Measurements from ENCODE around the gene SAMD4B. TPM values are rescaled to one million over a fixed set of nuclear protein-coding genes. Genes with fewer than 3 reads are reported as not detected.

SAMD4B gene
- total and polyA plus RNA-seq, 2 experiments from 2014 or later, result 54.8 to 61.0 TPM

- peaks cover 15% of the 10 kb centered on the region for H3K79me2 ChIP-seq
- DNase-seq (ENCODE audit: low spot score), result peak; percentile 33
- no peaks in the 10 kb centered on the region for H3K9me2 ChIP-seq (replicated peaks; ENCODE audit: insufficient read depth)
- TF ChIP-seq CTCF (IDR thresholded peaks at IDR 0.05; ENCODE audit: poor library complexity), result no peak
- no peak for TF ChIP-seq EZH2phosphoT487 (IDR thresholded peaks at IDR 0.05; ENCODE audit: low read depth, severe bottlenecking, unreplicated experiment)
- no peak for TF ChIP-seq EZH2 (IDR thresholded peaks at IDR 0.05; ENCODE audit: borderline replicate concordance)
- peak overlapping the region; percentile 57 for H3K4me2 ChIP-seq
- 35% methylated on average over 4 of the region's 4 CpGs for WGBS (ENCODE audit: low lambda C conversion rate, missing lambda C conversion rate)
- no peak overlapping the region for H2AFZ ChIP-seq
- H3K4me1 ChIP-seq (ENCODE audit: insufficient read depth), result peaks cover 54% of the 10 kb centered on the region
- no peaks in the 10 kb centered on the region for H4K20me1 ChIP-seq (ENCODE audit: insufficient read depth, poor library complexity, severe bottlenecking)
- H3K27me3 ChIP-seq, result no peaks in the 10 kb centered on the region
- peak overlapping the region; percentile 100 for H3K27ac ChIP-seq
- H3K9me3 ChIP-seq (ENCODE audit: low read depth), result no peaks in the 10 kb centered on the region
- H3K36me3 ChIP-seq (replicated peaks; ENCODE audit: insufficient read depth, low read depth), result no peaks in the 10 kb centered on the region
- no peak overlapping the region for H3K4me3 ChIP-seq
Observed at GRCh38 chr19:39401070-39401548, 58.9 kb downstream of the SAMD4B start.

- peaks cover 55% of the 10 kb centered on the region for H3K4me1 ChIP-seq (ENCODE audit: insufficient read depth)
- H3K9me3 ChIP-seq (ENCODE audit: low read depth), result no peaks in the 10 kb centered on the region
- H2AFZ ChIP-seq, result no peak overlapping the region
- H3K27ac ChIP-seq, result peak overlapping the region; percentile 100
- DNase-seq (ENCODE audit: low spot score), result peak; percentile 93
- 42% methylated on average over 25 of the region's 25 CpGs for WGBS (ENCODE audit: low lambda C conversion rate, missing lambda C conversion rate)
- no peak overlapping the region for H3K4me3 ChIP-seq
- no peaks in the 10 kb centered on the region for H3K27me3 ChIP-seq
- peaks cover 16% of the 10 kb centered on the region for H3K79me2 ChIP-seq
- H3K36me3 ChIP-seq (replicated peaks; ENCODE audit: insufficient read depth, low read depth), result no peaks in the 10 kb centered on the region
- peaks cover under 1% of the 10 kb centered on the region for H4K20me1 ChIP-seq (ENCODE audit: insufficient read depth, poor library complexity, severe bottlenecking)
- H3K9me2 ChIP-seq (replicated peaks; ENCODE audit: insufficient read depth), result no peaks in the 10 kb centered on the region
- peak overlapping the region; percentile 87 for H3K4me2 ChIP-seq
- TF ChIP-seq CTCF (IDR thresholded peaks at IDR 0.05; ENCODE audit: poor library complexity) (no peak), EZH2 (IDR thresholded peaks at IDR 0.05; ENCODE audit: borderline replicate concordance) (no peak), EZH2phosphoT487 (IDR thresholded peaks at IDR 0.05; ENCODE audit: low read depth, severe bottlenecking, unreplicated experiment) (no peak)
Observed at GRCh38 chr19:39401549-39402345, 59.5 kb downstream of the SAMD4B start.

GRCh38 chr19:39402346-39403300 lies 60.4 kb downstream of the SAMD4B start:
- peaks cover 9% of the 10 kb centered on the region for H4K20me1 ChIP-seq (ENCODE audit: insufficient read depth, poor library complexity, severe bottlenecking)
- peak overlapping the region; percentile 14 for H3K4me3 ChIP-seq
- H3K4me2 ChIP-seq, result peak overlapping the region; percentile 87
- H3K79me2 ChIP-seq, result peaks cover 25% of the 10 kb centered on the region
- H3K27me3 ChIP-seq, result no peaks in the 10 kb centered on the region
- no peaks in the 10 kb centered on the region for H3K9me2 ChIP-seq (replicated peaks; ENCODE audit: insufficient read depth)
- no peaks in the 10 kb centered on the region for H3K9me3 ChIP-seq (ENCODE audit: low read depth)
- peak overlapping the region; percentile 100 for H3K27ac ChIP-seq
- peaks cover 55% of the 10 kb centered on the region for H3K4me1 ChIP-seq (ENCODE audit: insufficient read depth)
- no peaks in the 10 kb centered on the region for H3K36me3 ChIP-seq (replicated peaks; ENCODE audit: insufficient read depth, low read depth)
- TF ChIP-seq CTCF (IDR thresholded peaks at IDR 0.05; ENCODE audit: poor library complexity), result no peak
- no peak for TF ChIP-seq EZH2 (IDR thresholded peaks at IDR 0.05; ENCODE audit: borderline replicate concordance)
- TF ChIP-seq EZH2phosphoT487 (IDR thresholded peaks at IDR 0.05; ENCODE audit: low read depth, severe bottlenecking, unreplicated experiment), result no peak
- no peak overlapping the region for H2AFZ ChIP-seq
- WGBS (ENCODE audit: low lambda C conversion rate, missing lambda C conversion rate), result 5% methylated on average over 51 of the region's 59 CpGs
- peak; percentile 97 for DNase-seq (ENCODE audit: low spot score)

Measured in hepatocyte (in vitro differentiated cells).